GM21367 (cell line): Measurements from ENCODE around the gene SCARF2.

Experiments
- ATAC-seq: cut with Tn5 transposase; IDR thresholded peaks from one replicate; pipeline ENCODE4 v1.9.1; 2021; ENCODE audit not compliant: unreplicated experiment

SCARF2 gene

GRCh38 chr22:20439928-20440575 is 2.4 kb upstream of the SCARF2 start:
- no peak for ATAC-seq

GRCh38 chr22:20439556-20439927 is 1.9 kb upstream of the SCARF2 start:
- ATAC-seq, result no peak

- ATAC-seq, result no peak
Measured at GRCh38 chr22:20438678-20439492, 1.3 kb upstream of the SCARF2 start.

DNA sequence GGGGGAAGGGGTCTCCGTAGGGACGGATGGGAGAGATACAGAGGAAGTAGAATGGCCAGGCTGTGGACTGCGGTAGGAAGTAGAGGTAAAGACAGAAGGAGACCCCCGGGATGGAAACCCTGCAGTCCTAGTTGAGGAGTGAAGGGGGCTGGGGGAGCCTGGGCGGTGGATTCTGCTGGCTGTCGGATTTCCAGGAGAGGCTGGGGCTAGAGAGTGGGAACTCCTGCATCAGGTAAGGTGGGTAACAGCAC is 727 bp upstream of the SCARF2 start:
- ATAC-seq, result no peak

DNA sequence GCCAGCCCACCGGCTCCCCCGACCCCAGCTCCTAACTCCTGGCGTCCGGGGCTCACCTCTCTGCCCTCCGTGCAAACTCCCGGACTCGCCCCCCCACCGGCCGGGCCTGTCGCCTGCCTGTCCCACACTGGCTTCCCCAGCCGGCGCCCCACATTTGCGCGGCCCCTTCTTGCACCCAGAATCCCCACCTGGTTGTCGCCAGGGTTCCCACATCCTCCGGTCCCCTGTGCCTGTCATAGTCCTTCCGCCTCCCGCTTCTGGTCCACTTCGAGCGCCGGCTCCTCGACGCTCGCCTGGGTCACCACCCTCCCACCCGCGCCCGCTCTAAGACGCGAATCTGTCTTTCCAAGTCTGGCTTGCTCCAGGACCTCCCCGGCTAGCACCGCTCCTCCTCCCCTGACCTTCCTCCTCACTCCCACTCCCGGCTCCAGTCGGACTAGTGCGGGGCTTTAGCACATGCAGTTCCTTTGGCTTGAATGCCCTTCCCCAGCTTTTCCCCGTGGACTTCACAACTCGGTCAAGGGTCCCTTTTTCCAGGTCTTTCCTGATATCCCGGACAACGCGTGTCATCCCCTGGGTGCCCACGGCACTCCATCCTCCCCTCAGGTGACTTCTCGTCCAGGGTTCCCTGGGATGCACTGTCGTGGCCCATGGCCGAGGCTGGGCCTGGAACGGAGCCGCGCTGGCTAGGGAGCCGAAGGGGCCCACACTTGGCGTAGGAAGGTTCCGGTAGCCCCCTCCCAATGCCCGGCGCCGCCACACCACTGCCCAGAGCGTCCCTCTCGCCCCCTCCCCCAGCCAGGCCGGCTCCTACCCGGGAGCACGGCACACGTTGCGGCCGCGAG is 635 bp downstream of the SCARF2 start:
- ATAC-seq, result no peak

- ATAC-seq, result no peak
Measured at GRCh38 chr22:20436307-20436767, 1.3 kb downstream of the SCARF2 start.

DNA sequence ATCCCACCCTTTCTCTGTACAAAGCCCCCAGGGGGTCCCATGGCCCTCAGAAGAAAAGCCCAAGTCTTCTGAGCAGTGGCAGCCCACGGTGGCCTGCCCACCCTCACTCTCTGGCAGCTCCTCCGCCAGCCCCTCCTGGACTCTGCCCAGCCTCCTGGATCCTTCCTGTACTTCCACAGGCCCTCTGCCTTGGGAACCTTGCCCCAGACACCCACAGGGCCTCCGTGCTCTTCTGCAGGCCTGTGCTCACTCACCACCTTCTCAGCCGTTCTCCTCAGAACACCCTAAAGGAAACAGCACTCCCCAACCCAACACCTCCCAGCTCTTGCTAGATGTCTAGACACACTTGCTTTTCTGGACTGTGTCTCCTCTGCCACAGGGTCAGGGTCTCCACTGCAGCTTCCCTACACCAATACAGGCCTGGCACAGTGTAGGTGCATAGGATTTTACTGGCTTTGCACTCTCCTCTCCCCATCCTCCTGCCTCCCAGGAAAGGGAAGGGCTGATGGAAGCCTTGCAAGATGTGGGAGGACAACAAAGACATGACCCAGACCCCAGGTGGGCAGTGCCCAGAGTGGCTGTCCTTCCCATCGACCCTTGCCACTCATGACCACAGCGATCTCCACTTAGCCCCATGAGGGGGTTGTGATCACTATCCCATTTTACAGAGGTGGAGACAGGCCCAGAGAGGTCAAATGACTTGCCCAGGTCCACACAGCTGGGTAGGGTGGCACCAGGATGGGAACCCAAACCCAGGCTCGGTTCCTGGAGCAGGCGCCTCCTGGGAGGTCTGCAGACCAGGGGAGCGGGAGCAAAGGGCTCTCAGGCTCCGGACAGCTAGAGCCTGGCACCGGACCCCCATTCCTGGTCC is 2.0 kb downstream of the SCARF2 start:
- no peak for ATAC-seq

DNA sequence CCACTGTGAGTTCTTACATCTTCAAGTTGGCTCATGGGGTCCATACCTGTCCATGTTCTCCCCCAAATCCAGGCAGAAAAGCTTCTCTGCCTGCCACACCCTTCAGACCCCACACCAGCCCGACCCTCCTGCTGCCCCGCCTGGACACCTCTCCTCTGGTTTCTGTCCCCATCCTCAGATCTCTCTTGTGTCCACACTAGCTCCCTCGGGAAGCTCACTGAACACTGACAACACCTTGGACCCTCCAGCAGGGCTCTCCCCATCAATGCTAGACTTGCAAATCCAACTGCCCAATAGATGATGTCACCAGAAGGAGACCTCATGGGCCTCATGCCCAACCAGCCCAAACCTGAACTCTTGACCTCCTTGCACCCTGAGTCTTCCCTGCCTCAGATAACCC is 2.9 kb downstream of the SCARF2 start:
- no peak for ATAC-seq

DNA sequence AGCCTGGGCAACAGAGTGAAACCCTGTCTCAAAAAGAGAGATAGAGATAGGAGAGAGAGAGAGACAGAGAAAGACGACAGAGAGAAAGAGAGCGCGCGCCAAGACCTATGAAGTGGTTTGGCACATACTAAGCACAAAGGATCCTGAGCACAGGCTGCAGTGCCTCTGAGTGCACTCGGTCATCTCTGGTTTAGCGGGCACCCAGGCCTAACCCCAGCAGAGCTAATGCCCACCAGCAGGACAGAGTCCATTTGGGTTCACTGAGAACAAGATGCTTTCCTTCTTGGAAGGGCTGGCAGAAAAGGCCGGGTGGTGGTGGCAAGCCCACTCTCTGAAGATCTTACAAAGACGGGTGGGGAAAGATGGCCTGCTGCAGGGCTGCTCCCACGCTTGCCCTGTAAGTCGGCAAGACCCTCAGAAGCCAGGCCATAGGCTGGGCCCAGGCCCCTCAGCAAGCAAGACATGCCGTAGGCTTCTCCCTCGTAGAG is 3.3 kb downstream of the SCARF2 start:
- ATAC-seq, result no peak

DNA sequence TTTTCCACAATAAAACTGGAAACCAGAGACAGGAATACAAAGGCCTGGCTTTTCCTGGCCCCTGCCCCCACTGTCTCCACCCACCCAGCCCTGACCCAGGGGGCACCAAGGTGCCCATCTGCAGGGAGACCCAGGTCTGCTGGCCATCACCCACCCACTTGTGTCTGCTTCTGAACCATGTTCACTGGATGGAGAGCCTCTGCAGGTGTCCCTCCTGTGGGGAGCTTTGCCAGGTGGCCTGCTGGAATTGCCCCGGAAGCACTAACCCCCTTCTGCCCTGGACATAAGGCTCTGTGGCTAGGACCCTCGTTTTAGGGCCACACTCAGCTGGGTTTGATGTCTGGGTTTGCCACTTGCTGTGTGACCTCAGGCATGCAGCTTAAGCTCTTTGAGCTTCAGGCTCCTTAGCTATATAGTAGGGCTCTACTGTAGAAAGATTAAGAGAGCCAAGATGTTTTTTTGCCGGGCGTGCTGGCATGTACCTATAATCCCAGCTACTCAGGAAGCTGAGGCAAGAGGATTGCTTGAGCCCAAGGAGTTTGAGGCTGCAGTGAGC is 3.9 kb downstream of the SCARF2 start:
- ATAC-seq, result no peak

- ATAC-seq, result no peak
Measured at GRCh38 chr22:20433191-20433590, 4.4 kb downstream of the SCARF2 start.

DNA sequence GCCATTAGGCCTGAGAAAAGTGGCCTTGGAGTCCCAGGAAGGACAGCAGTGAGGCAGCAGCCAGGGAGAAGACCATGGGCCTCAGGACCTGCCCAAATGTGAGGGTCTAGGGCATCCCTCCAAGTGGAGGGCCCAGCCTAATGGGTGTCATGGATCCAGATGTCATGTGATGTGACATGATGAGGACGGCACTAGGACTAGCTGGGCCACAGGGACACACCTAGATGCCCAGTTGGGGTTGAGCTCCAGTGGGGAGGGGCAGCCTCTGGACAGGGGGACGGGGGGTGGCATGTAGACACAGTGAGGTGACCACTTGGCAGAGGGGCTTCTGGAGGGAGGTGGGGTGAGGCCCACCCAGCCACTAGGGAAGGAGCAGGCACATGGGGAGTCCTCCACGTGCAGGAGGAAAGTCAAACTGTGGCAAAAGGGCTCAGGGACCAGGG is 5.4 kb downstream of the SCARF2 start:
- ATAC-seq, result no peak

- no peak for ATAC-seq
Measured at GRCh38 chr22:20431511-20432192, 6.0 kb downstream of the SCARF2 start.

DNA sequence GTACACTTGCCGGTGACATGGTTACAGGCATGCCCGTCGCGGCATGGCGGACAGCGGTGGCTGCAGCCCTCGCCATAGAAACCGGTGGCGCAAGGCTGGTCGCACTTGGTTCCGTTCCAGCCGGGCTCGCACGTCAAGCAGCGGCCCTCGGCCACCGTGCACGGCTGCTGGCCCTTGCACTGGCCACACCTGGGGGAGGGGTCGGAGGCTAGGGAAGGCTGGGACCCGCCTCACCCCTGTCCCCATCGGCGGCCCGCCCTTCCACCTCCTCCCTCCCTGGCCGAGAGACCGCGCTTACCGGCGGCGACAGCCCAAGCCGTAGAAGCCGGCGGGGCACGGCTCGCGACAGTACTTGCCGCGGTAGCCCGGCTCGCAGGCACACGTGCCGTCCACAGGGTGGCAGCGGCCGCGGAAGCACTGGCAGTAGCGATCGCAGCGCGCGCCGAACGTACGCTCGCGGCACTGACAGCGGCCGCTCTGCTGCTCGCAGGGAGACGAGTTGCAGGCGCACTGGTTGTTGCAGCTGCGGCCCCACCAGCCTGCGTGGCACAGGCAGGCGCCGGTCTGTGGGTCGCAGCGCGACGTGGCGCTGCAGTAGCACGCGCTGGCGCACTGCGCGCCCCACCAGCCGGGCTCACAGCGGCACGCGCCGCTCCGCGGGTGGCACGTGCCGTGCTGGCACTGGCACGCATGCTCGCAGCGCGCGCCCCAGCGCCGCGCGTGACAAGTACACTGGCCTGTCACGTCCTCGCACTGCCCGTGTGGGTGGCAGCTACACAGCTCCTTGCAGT is 6.7 kb downstream of the SCARF2 start:
- ATAC-seq, result no peak

- ATAC-seq, result no peak
Measured at GRCh38 chr22:20430101-20430719, 7.4 kb downstream of the SCARF2 start.

DNA sequence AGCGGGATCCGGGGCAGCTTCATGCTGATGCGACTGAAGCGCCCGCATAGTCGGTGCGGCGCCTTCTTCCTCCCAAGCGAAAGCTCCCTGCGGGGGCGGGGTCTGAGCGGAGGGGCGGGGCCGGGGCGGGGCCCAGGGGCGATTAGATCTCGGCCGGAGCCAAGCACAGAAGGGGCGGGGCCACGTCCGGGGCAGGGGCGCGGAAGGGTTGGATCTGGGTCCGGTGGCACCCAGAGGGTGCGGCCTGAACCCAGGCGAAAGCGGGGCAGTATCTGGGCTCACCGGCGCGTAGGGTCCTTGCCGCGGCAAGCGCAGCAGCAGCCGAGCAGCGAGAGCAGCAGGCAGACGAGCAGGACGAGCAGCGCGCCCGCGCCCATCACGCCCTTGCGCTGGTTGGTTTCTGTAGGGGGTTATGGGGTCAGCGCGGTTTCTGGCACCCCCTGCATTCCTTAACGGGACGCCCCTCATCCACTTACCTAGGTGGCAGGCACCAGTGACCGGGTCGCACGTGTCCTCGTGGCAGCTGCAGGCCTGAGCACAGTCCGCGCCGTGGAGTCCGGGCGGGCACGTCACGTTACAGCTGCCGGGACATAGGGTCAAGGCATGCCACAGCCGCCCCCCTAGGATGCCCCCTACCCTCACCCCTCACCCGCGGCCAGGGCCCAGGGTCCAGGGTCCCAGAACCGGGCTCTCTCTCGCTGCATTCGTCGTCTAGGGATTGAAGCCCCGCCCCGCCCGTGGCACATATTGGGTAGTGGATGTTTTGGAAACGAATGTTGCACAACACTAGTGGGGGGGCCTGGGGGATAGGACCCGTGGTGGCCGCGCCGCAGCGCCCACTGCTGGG is 8.1 kb downstream of the SCARF2 start:
- peak; percentile 51 for ATAC-seq

DNA sequence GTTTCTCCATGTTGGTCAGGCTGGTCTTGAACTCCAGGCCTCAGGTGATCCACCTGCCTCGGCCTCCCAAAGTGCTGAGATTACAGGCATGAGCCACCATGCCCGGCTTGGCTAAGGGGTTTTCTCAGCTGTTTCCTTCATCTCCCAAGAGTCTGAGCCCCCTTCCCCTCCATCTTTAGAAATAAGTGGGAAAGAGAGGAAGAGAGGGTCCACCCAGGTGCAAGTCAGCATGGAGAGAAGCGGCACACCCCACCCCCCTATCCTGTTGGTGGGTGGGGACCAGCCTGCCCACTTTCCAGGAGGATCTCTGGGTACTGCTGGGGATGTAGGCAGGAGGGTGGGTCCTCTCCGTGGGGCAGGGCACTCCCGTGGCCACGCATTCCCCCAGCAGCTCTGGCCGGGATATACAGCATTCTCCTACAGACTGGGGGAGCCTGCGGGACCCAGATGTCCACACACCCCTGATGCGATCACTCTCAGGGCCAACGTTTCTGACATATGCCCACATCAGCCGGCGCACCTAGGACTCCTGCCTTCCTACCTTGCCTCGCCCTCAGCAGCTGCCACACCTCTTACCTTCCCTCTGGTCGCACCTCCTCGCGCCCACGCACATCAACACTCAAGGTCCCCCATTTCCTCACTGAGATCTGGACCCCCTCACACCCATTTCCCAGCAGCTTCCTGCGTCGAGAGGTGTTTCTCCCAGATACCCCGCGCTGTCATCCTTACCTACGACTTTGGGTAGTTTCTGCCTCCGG is 8.9 kb downstream of the SCARF2 start:
- no peak for ATAC-seq
